Vagina (tissue), 2 donors: ENCODE data around the gene TRAF3IP1. TPM values are rescaled to one million over a fixed set of nuclear protein-coding genes. Genes with fewer than 3 reads are reported as not detected.
"Not testable (repeated sequence)": the region's sequence is repeated elsewhere in the genome, so short reads cannot be mapped to it uniquely, and the experiment has no call there.

Source experiments
- DNase-seq, 2 donors: peaks; one replicate each; pipeline ENCODE4 v3.0.0-alpha.2; 2017; ENCODE audit errors: extremely low spot score in 2 of 2
- H3K27ac ChIP-seq: fragments of 200-600 bp; sonication (generic); one replicate; pipeline ENCODE4 v1.5.1; 2019
- H3K27me3 ChIP-seq: fragments of 200-600 bp; sonication (generic); one replicate; pipeline ENCODE4 v1.5.1; 2019
- H3K36me3 ChIP-seq, 2 donors: fragments of 200-600 bp; sonication (generic); one replicate each; pipeline ENCODE4 v1.5.1; 2017 to 2019
- H3K4me1 ChIP-seq: fragments of 200-600 bp; sonication (generic); one replicate; pipeline ENCODE4 v1.5.1; 2019
- H3K4me3 ChIP-seq, 2 donors: fragments of 200-600 bp; sonication (generic); 1 replicate in 1 of 2; 2 replicates in 1 of 2; pipeline ENCODE4 v1.5.1; 2016 to 2019
- H3K9me3 ChIP-seq: fragments of 200-600 bp; sonication (generic); one replicate; pipeline ENCODE4 v1.5.1; 2019
- CTCF ChIP-seq, 3 experiments: fragments of 450-650 bp in 2 of 3; fragments of 200-600 bp in 1 of 3; sonication (generic) in 1 of 3; IDR thresholded peaks; one replicate each; pipeline ENCODE4 v1.5.1; 2017 to 2019; ENCODE audit warnings: antibody characterized with exemption in 3 of 3, mild to moderate bottlenecking in 2 of 3, moderate library complexity in 2 of 3
- POLR2A ChIP-seq, 2 donors: fragments of 450-650 bp; IDR thresholded peaks; one replicate each; pipeline ENCODE4 v1.6.1; 2017; ENCODE audit warnings: antibody characterized with exemption in 2 of 2, mild to moderate bottlenecking in 2 of 2, moderate library complexity in 2 of 2
- POLR2AphosphoS5 ChIP-seq, 2 donors: sonication (generic); formaldehyde crosslinking; IDR thresholded peaks; one replicate each; pipeline ENCODE4 v1.9.0; 2017; ENCODE audit warnings: antibody characterized with exemption in 2 of 2, mild to moderate bottlenecking in 2 of 2, low read depth in 1 of 2; ENCODE audit not compliant: insufficient read depth in 1 of 2
- intact Hi-C: fragments of 100-400 bp; cut with DNase I; formaldehyde crosslinking; loops from one replicate; pipeline ENCODE4 v1.15.1; 2023
- total RNA-seq: library from RNA; depleted of rRNA; stranded (reverse); fragments of >200 nt; gene quantifications from one replicate; pipeline ENCODE4 v1.2.3, GENCODE V29; 2016

The TRAF3IP1 gene, protein sequence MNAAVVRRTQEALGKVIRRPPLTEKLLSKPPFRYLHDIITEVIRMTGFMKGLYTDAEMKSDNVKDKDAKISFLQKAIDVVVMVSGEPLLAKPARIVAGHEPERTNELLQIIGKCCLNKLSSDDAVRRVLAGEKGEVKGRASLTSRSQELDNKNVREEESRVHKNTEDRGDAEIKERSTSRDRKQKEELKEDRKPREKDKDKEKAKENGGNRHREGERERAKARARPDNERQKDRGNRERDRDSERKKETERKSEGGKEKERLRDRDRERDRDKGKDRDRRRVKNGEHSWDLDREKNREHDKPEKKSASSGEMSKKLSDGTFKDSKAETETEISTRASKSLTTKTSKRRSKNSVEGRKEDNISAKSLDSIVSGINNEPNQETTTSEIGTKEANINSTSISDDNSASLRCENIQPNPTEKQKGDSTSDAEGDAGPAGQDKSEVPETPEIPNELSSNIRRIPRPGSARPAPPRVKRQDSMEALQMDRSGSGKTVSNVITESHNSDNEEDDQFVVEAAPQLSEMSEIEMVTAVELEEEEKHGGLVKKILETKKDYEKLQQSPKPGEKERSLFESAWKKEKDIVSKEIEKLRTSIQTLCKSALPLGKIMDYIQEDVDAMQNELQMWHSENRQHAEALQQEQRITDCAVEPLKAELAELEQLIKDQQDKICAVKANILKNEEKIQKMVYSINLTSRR
- total RNA-seq = 10.3 TPM

GRCh38 chr2:238320246-238320647 is at the start of gene TRAF3IP1:
Gene TRAF3IP1, plus strand, starts transcription at chr2:238320518. Its CDS starts 145 bp downstream, at chr2:238320663.
- peak; percentile 54 to 60 for TF ChIP-seq POLR2AphosphoS5 (IDR thresholded peaks at IDR 0.05; ENCODE audit: insufficient read depth in 1 of 2, low read depth in 1 of 2)
- TF ChIP-seq CTCF (IDR thresholded peaks at IDR 0.05) = peak in 1 of 3 experiments; percentile 6
- no peak for TF ChIP-seq POLR2A (IDR thresholded peaks at IDR 0.05)
- H3K4me3 ChIP-seq = peak within 1 kb of the TSS; percentile 74 to 95
- DNase-seq = peak in 1 of 2 donors; percentile 90
- H3K27me3 ChIP-seq = no peaks in the 10 kb centered on the region
- intact Hi-C loops = no loop called here
- H3K36me3 ChIP-seq = no peaks in the 10 kb centered on the region
- no peaks in the 10 kb centered on the region for H3K9me3 ChIP-seq
- H3K27ac ChIP-seq = peak within 1 kb of the TSS; percentile 60
- H3K4me1 ChIP-seq = peaks cover 20% of the 10 kb centered on the region

DNA sequence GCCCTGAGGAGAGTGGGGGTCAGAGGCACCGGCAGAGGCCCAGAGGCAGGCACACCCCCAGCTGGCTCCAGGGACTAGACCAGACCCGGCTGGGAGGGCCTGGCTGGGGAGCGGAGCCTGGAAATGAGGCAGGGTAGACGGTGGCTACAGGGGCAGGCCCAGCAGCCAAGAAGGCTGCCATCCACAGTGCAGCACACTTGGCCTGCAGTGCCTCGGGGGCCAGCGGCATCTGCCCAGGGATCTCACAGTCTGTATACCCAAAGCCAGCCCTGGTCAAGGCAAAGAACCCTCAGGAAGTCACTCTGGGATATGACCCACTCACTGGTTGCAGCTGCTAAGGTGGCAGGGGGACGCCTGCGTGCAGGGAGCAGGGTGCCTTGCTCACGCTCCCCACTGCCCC is 49.7 kb upstream of the TRAF3IP1 start:
- Histone ChIP-seq H3K27ac (no peak overlapping the region), H3K4me3 (no peak overlapping the region), H3K27me3 (no peaks in the 10 kb centered on the region), H3K9me3 (no peaks in the 10 kb centered on the region), H3K36me3 (peaks cover 0 to 54% of the 10 kb centered on the region in 2 donors), H3K4me1 (no peaks in the 10 kb centered on the region)
- DNase-seq = no peak
- intact Hi-C loops = no loop called here
- TF ChIP-seq POLR2AphosphoS5 (IDR thresholded peaks at IDR 0.05; ENCODE audit: insufficient read depth in 1 of 2, low read depth in 1 of 2) (no peak), CTCF (IDR thresholded peaks at IDR 0.05) (no peak)

- H3K4me3 ChIP-seq = no peak overlapping the region
- H3K4me1 ChIP-seq = no peaks in the 10 kb centered on the region
- H3K36me3 ChIP-seq = peaks cover 0 to 58% of the 10 kb centered on the region in 2 donors
- no peak overlapping the region for H3K27ac ChIP-seq
- H3K27me3 ChIP-seq = no peaks in the 10 kb centered on the region
- intact Hi-C loops = no loop called here
- no peaks in the 10 kb centered on the region for H3K9me3 ChIP-seq
- no peak for TF ChIP-seq POLR2AphosphoS5 (IDR thresholded peaks at IDR 0.05; ENCODE audit: insufficient read depth in 1 of 2, low read depth in 1 of 2)
- TF ChIP-seq POLR2A (IDR thresholded peaks at IDR 0.05) = no peak
- TF ChIP-seq CTCF (IDR thresholded peaks at IDR 0.05) = no peak
- DNase-seq = no peak
Observed at GRCh38 chr2:238271061-238271554, 49.2 kb upstream of the TRAF3IP1 start.

DNA sequence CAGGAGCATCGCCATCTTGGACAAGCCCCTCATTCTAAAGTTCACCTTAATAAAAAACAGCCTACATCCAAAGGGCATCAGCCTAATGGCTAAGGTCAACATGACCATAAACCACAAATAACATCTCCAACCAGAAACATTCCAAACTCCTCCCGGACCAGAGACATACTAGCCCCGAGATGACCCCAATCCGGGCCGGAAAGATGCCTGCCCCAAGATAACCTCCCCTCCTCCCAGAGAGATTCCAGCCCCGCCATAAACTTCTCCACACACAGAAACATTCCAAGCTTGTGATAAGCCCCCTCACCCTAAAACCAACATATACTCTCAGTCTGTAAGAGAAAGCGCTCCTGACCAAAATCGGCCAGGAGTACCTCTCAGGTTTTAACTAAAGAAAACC is 48.6 kb upstream of the TRAF3IP1 start:
- H3K27me3 ChIP-seq, H3K4me3 ChIP-seq, H3K27ac ChIP-seq, H3K9me3 ChIP-seq, H3K4me1 ChIP-seq, DNase-seq, intact Hi-C loops: not testable (repeated sequence)
- peaks cover 0 to 64% of the 10 kb centered on the region in 2 donors for H3K36me3 ChIP-seq

GRCh38 chr2:238272156-238272555 is 48.2 kb upstream of the TRAF3IP1 start:
- H3K4me1 ChIP-seq = no peaks in the 10 kb centered on the region
- peaks cover 0 to 69% of the 10 kb centered on the region in 2 donors for H3K36me3 ChIP-seq
- no peak for TF ChIP-seq POLR2AphosphoS5 (IDR thresholded peaks at IDR 0.05; ENCODE audit: insufficient read depth in 1 of 2, low read depth in 1 of 2)
- TF ChIP-seq POLR2A (IDR thresholded peaks at IDR 0.05) = no peak
- TF ChIP-seq CTCF (IDR thresholded peaks at IDR 0.05) = no peak
- no peaks in the 10 kb centered on the region for H3K9me3 ChIP-seq
- no peaks in the 10 kb centered on the region for H3K27me3 ChIP-seq
- no peak overlapping the region for H3K4me3 ChIP-seq
- DNase-seq = no peak
- no peak overlapping the region for H3K27ac ChIP-seq
- intact Hi-C loops = no loop called here
